Prostate gland (tissue), 2 donors: ENCODE data around the gene DMXL2. TPM values are rescaled to one million over a fixed set of nuclear protein-coding genes. Genes with fewer than 3 reads are reported as not detected.

Source experiments
- DNase-seq: peaks from one replicate; pipeline ENCODE4 v3.0.0-alpha.2; 2019; ENCODE audit warnings: low spot score
- H3K27ac ChIP-seq, 2 donors: fragments of 200-600 bp; sonication (generic); 2 replicates each; pipeline ENCODE4 v1.5.1; 2017 to 2019
- H3K27me3 ChIP-seq: fragments of 200-600 bp; sonication (generic); replicated peaks from 2 replicates; pipeline ENCODE4 v1.5.1; 2019; ENCODE audit not compliant: insufficient read depth
- H3K36me3 ChIP-seq, 2 donors: fragments of 200-600 bp; sonication (generic); 1 replicate in 1 of 2; 2 replicates in 1 of 2; pipeline versions ENCODE4 v1.5.1 to v1.8.1; 2017 to 2019
- H3K4me1 ChIP-seq: fragments of 200-600 bp; sonication (generic); replicated peaks from 2 replicates; pipeline ENCODE4 v1.5.1; 2019
- H3K4me3 ChIP-seq, 2 donors: fragments of 200-600 bp; sonication (generic); 2 replicates each; pipeline ENCODE4 v1.5.1; 2017 to 2019
- H3K9me3 ChIP-seq: fragments of 200-600 bp; sonication (generic); 2 replicates; pipeline ENCODE4 v1.5.1; 2017
- POLR2A ChIP-seq: fragments of 450-650 bp; IDR thresholded peaks from one replicate; pipeline ENCODE4 v1.6.1; 2016; ENCODE audit warnings: antibody characterized with exemption, mild to moderate bottlenecking
- POLR2AphosphoS5 ChIP-seq: sonication (generic); formaldehyde crosslinking; IDR thresholded peaks from one replicate; pipeline ENCODE4 v1.6.1; 2017; ENCODE audit warnings: antibody characterized with exemption
- WGBS: methylation state at CpG from one replicate; pipeline ENCODE4 v1.1.5; 2018; 5-methylcytosine and 5-hydroxymethylcytosine counted together
- intact Hi-C: fragments of 100-400 bp; cut with DNase I; formaldehyde crosslinking; loops from one replicate; pipeline ENCODE4 v1.14.2; 2022
- total RNA-seq, 2 donors: library from RNA; depleted of rRNA; stranded (reverse); fragments of >200 nt; gene quantifications; one replicate each; pipeline ENCODE4 v1.1.0, GENCODE V29; 2016
- TF ChIP-seq, protein P1 (sequence below), 4 experiments: fragments of 200-600 bp in 2 of 4; fragments of 450-650 bp in 2 of 4; sonication (generic) in 2 of 4; IDR thresholded peaks; 1 replicate in 3 of 4; 2 replicates in 1 of 4; pipeline ENCODE4 v1.5.1; 2016 to 2019; ENCODE audit warnings: antibody characterized with exemption in 4 of 4, mild to moderate bottlenecking in 2 of 4, moderate library complexity in 2 of 4

The DMXL2 gene
- total RNA-seq, 2 donors from 2014 or later = 12.2 to 35.3 TPM

DNA sequence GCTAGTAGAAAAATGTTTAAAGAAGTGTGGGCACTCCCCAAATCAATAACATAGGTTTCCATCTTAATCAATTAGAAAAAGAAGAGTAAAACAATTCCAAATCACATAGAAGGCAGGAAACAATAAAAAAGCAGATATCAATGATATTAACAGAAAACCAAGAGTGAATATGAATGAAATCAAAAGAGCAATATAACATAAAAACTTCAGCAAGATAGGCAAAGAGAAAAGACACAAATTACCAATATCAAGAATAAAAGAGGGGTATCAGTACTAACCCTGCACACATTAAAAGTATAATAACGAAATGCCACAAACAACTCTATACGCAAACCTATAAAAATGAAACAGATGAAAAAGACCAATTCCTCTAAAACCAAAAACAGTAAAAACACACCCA is 19.6 kb downstream of the DMXL2 start:
- Histone ChIP-seq H3K9me3 (no peaks in the 10 kb centered on the region), H3K27me3 (no peaks in the 10 kb centered on the region), H3K4me3 (no peak overlapping the region), H3K27ac (no peak overlapping the region), H3K36me3 (no peaks in the 10 kb centered on the region), H3K4me1 (no peaks in the 10 kb centered on the region)
- intact Hi-C loops = no loop called here
- TF ChIP-seq, protein P1, sequence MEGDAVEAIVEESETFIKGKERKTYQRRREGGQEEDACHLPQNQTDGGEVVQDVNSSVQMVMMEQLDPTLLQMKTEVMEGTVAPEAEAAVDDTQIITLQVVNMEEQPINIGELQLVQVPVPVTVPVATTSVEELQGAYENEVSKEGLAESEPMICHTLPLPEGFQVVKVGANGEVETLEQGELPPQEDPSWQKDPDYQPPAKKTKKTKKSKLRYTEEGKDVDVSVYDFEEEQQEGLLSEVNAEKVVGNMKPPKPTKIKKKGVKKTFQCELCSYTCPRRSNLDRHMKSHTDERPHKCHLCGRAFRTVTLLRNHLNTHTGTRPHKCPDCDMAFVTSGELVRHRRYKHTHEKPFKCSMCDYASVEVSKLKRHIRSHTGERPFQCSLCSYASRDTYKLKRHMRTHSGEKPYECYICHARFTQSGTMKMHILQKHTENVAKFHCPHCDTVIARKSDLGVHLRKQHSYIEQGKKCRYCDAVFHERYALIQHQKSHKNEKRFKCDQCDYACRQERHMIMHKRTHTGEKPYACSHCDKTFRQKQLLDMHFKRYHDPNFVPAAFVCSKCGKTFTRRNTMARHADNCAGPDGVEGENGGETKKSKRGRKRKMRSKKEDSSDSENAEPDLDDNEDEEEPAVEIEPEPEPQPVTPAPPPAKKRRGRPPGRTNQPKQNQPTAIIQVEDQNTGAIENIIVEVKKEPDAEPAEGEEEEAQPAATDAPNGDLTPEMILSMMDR (IDR thresholded peaks at IDR 0.05) = no peak
- TF ChIP-seq POLR2AphosphoS5 (no peak), POLR2A (no peak)
- WGBS = 93% methylated on average over 2 of the region's 2 CpGs
- DNase-seq = no peak

DNA sequence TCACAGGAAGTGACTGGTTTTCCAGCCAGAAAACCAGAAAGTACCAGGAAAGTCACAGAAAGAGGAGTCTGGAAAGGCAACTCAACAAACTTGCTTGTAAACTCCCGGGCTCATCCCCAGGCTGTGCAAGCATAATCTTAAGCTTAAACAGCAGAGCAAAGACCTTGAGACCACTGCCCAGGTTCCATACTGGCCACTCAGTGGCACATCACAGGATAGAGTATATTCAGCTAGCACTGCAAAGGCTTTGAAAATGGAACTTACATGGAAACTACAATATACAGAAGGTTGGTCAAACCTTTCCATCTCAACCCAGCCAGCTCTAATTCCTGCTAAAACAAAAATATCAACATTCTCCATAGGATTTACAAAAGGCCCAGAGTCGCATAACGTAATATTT is 20.1 kb downstream of the DMXL2 start:
- Histone ChIP-seq H3K4me1 (no peaks in the 10 kb centered on the region), H3K9me3 (no peaks in the 10 kb centered on the region), H3K4me3 (no peak overlapping the region), H3K36me3 (no peaks in the 10 kb centered on the region), H3K27ac (no peak overlapping the region), H3K27me3 (no peaks in the 10 kb centered on the region)
- intact Hi-C loops = no loop called here
- 59% methylated on average over 3 of the region's 3 CpGs for WGBS
- no peak for TF ChIP-seq POLR2A
- no peak for TF ChIP-seq POLR2AphosphoS5
- TF ChIP-seq, protein P1 (IDR thresholded peaks at IDR 0.05) = no peak
- no peak for DNase-seq

DNA sequence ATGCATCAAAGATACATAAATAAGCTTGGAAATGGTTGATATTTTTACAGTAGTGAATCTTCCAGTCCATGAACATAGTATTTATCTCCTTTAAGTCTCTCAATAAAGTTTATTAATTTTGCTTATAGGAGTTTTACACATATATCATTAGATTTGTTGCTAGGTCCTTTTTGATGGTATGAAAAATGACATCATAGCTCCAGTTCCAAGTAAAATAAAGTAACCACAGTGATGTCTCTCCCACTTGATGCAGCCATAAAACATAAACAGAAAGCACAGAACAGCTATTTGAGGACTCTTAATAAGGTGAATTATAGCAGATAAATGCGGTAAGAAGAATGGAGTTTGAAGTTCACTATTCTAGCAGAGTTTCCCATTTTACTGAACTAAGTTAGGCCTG is 20.8 kb downstream of the DMXL2 start:
- Histone ChIP-seq H3K36me3 (no peaks in the 10 kb centered on the region), H3K27me3 (no peaks in the 10 kb centered on the region), H3K9me3 (no peaks in the 10 kb centered on the region), H3K4me3 (no peak overlapping the region), H3K4me1 (no peaks in the 10 kb centered on the region), H3K27ac (no peak overlapping the region)
- TF ChIP-seq, protein P1 (IDR thresholded peaks at IDR 0.05) = no peak
- TF ChIP-seq POLR2AphosphoS5 (no peak), POLR2A (no peak)
- intact Hi-C loops = no loop called here
- no peak for DNase-seq
- WGBS = 96% methylated on average over 1 of the region's 1 CpG

DNA sequence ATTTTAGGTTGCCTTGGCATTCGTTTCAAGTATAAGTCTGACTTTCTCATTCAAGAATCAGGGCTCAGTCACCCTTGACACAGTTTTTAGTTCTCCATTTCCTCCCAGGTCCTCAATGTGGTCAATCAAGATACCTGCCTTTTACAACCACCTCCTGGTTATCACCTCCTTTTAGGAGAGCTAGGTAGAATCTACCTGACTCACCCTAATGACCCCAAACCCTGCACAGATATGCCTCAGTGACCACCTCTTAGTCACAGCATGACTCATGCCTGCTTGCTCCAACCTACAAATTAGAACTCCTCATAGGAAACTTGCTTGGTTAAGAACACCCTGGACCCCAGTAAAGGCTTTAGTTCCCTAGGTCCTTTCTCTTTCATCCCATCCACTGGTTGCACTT is 22.5 kb downstream of the DMXL2 start:
- H3K27me3 ChIP-seq = no peaks in the 10 kb centered on the region
- intact Hi-C loops = no loop called here
- no peak overlapping the region for H3K4me3 ChIP-seq
- no peaks in the 10 kb centered on the region for H3K36me3 ChIP-seq
- DNase-seq = no peak
- H3K27ac ChIP-seq = no peak overlapping the region
- TF ChIP-seq POLR2AphosphoS5 = no peak
- TF ChIP-seq, protein P1 (IDR thresholded peaks at IDR 0.05) = no peak
- no peak for TF ChIP-seq POLR2A
- no peaks in the 10 kb centered on the region for H3K4me1 ChIP-seq
- 91% methylated on average over 1 of the region's 1 CpG for WGBS
- no peaks in the 10 kb centered on the region for H3K9me3 ChIP-seq

DNA sequence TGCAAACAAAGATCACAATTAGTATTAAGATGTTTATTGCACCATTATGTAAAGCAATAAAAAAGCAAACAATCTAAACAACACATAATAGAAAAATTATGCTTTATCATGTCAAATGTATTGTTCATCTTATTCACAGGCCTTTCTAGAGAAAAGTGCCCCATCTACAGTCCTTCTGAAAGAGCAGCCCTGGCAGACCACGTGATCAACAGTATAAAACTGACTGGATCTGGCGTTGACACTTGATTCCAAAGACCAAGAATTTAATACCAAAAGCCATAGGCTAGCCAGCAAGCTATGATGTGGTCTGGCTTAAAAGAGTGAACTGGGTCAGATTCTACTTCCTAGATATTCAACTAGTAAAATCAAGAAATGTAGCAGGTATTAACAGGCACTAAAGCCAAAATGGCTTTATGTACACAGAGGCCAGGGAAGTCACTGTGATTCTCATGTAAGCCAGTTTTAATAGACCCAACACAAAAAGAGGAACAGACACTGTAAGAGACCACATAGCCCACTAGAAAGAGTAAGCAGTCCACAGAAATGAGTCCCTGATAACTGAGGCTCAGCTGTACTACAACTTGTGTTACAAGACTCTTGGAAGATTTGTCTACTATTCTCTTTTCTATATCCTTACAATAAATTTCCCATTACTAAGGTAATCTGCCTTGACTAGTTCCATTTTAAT is 32.5 kb downstream of the DMXL2 start:
- TF ChIP-seq, protein P1 (IDR thresholded peaks at IDR 0.05) = no peak
- no peak for TF ChIP-seq POLR2AphosphoS5
- TF ChIP-seq POLR2A = no peak
- intact Hi-C loops = no loop called here
- H3K4me3 ChIP-seq = no peak overlapping the region
- 95% methylated on average over 2 of the region's 2 CpGs for WGBS
- H3K9me3 ChIP-seq = no peaks in the 10 kb centered on the region
- no peak overlapping the region for H3K27ac ChIP-seq
- H3K36me3 ChIP-seq = no peaks in the 10 kb centered on the region
- no peaks in the 10 kb centered on the region for H3K4me1 ChIP-seq
- DNase-seq = no peak
- no peaks in the 10 kb centered on the region for H3K27me3 ChIP-seq
